Right lobe of liver (tissue), 6 donors: ENCODE measurements around the gene KCNJ16. TPM values are rescaled to one million over a fixed set of nuclear protein-coding genes. Genes with fewer than 3 reads are reported as not detected.

Source experiments
- ATAC-seq, 4 donors: fragments of 200-7000 bp; cut with Tn5 transposase; one replicate each; pipeline ENCODE4 v1.9.1; 2020; ENCODE audit warnings: mild to moderate bottlenecking in 4 of 4, moderate library complexity in 4 of 4
- DNase-seq, 3 donors: peaks; one replicate each; pipeline ENCODE4 v3.0.0-alpha.2; 2020
- H3K27ac ChIP-seq, 3 donors: fragments of 200-600 bp; one replicate each; pipeline ENCODE4 v1.8.0; 2022
- H3K27me3 ChIP-seq, 2 donors: fragments of 200-600 bp; one replicate each; pipeline ENCODE4 v1.8.0; 2022
- H3K36me3 ChIP-seq, 4 donors: fragments of 200-600 bp; sonication (generic) in 1 of 4; one replicate each; pipeline versions ENCODE4 v1.5.1 to v1.8.0; 2017 to 2022; ENCODE audit warnings: control low read depth in 1 of 4
- H3K4me1 ChIP-seq, 4 donors: fragments of 200-600 bp; sonication (generic) in 1 of 4; one replicate each; pipeline versions ENCODE4 v1.5.1 to v1.8.0; 2017 to 2022; ENCODE audit warnings: control low read depth in 1 of 4
- H3K4me3 ChIP-seq, 3 donors: fragments of 200-600 bp; one replicate each; pipeline ENCODE4 v1.8.0; 2022
- H3K9me3 ChIP-seq, 4 donors: fragments of 200-600 bp; sonication (generic) in 1 of 4; one replicate each; pipeline versions ENCODE4 v1.5.1 to v1.8.0; 2017 to 2022; ENCODE audit warnings: control low read depth in 1 of 4
- CTCF ChIP-seq, 4 donors: fragments of 200-600 bp in 3 of 4; fragments of 450-650 bp in 1 of 4; IDR thresholded peaks; one replicate each; pipeline versions ENCODE4 v1.5.1 to v1.8.0; 2016 to 2022; ENCODE audit warnings: antibody characterized with exemption in 4 of 4, mild to moderate bottlenecking in 2 of 4
- POLR2A ChIP-seq: fragments of 450-650 bp; IDR thresholded peaks from one replicate; pipeline ENCODE4 v1.6.1; 2017; ENCODE audit warnings: antibody characterized with exemption, mild to moderate bottlenecking
- WGBS: methylation state at CpG from one replicate; pipeline ENCODE4 v1.1.6; 2018; ENCODE audit warnings: low coverage, low lambda C conversion rate; ENCODE audit not compliant: insufficient coverage; ENCODE audit errors: missing lambda C conversion rate; 5-methylcytosine and 5-hydroxymethylcytosine counted together
- intact Hi-C, 2 donors: fragments of 100-400 bp; cut with DNase I; formaldehyde crosslinking; loops; one replicate each; pipeline versions ENCODE4 v1.11.2 to v1.14.1; 2022
- total RNA-seq, 6 experiments: library from RNA; depleted of rRNA in 2 of 6; stranded (reverse); fragments of >200 nt in 2 of 6; fragmentation: NEBNext Ultra II Directional in 3 of 6; extraction: Animal tissue kit (Norgen Biotek cat#: 25700) in 3 of 6; gene quantifications; one replicate each; pipeline versions ENCODE4 v1.1.0 to v1.2.4, GENCODE V29; 2016 to 2023
- donor health status: DM: no; HTN: yes; CAD: no.
- donor health status: DM: no; HTN: no; CAD: no.
- donor health status: DM: no; HTN: no; CAD: no.
- donor health status: DM: no; HTN: yes; CAD: no.
- donor health status: DM: no; HTN: yes; CAD: no.

The KCNJ16 gene
- total RNA-seq, 6 experiments from 2014 or later, result 0.07 to 2.1 (median 0.85) TPM

- DNase-seq (no peak), ATAC-seq (no peak)
- peaks cover 0 to 6% of the 10 kb centered on the region in 2 donors for H3K27me3 ChIP-seq
- no peak for TF ChIP-seq POLR2A
- no peak for TF ChIP-seq CTCF (IDR thresholded peaks at IDR 0.05)
- H3K9me3 ChIP-seq, result no peaks in the 10 kb centered on the region
- H3K4me1 ChIP-seq, result peaks cover 0 to 12% (median 0%) of the 10 kb centered on the region in 4 donors
- WGBS, result 72% methylated on average over 2 of the region's 4 CpGs
- no peaks in the 10 kb centered on the region for H3K36me3 ChIP-seq
- H3K27ac ChIP-seq, result no peak overlapping the region
- intact Hi-C loops, result no loop called here
- no peak overlapping the region for H3K4me3 ChIP-seq
These were observed 98.7 kb downstream of the KCNJ16 start for GRCh38 chr17:70173681-70174080.

GRCh38 chr17:70181376-70181775 lies 106.4 kb downstream of the KCNJ16 start:
- DNase-seq, result no peak
- no peaks in the 10 kb centered on the region for H3K27me3 ChIP-seq
- no peaks in the 10 kb centered on the region for H3K9me3 ChIP-seq
- TF ChIP-seq CTCF (IDR thresholded peaks at IDR 0.05) (no peak), POLR2A (no peak)
- H3K27ac ChIP-seq, result no peak overlapping the region
- H3K36me3 ChIP-seq, result no peaks in the 10 kb centered on the region
- 41% methylated on average over 5 of the region's 5 CpGs for WGBS
- H3K4me1 ChIP-seq, result no peaks in the 10 kb centered on the region
- ATAC-seq, result no peak
- intact Hi-C loops, result no loop called here
- H3K4me3 ChIP-seq, result no peak overlapping the region

GRCh38 chr17:70181866-70182265 lies 106.8 kb downstream of the KCNJ16 start:
- WGBS, result 68% methylated on average over 3 of the region's 3 CpGs
- no peaks in the 10 kb centered on the region for H3K36me3 ChIP-seq
- no peak for DNase-seq

GRCh38 chr17:70183508-70183907 lies 108.5 kb downstream of the KCNJ16 start:
- intact Hi-C loops, result no loop called here
- TF ChIP-seq POLR2A (no peak), CTCF (IDR thresholded peaks at IDR 0.05) (no peak)
- no peak for ATAC-seq
- H3K27me3 ChIP-seq, result no peaks in the 10 kb centered on the region
- no peak overlapping the region for H3K4me3 ChIP-seq
- H3K9me3 ChIP-seq, result no peaks in the 10 kb centered on the region
- 61% methylated on average over 4 of the region's 4 CpGs for WGBS
- no peaks in the 10 kb centered on the region for H3K4me1 ChIP-seq
- no peak overlapping the region for H3K27ac ChIP-seq
- DNase-seq, result no peak
- H3K36me3 ChIP-seq, result no peaks in the 10 kb centered on the region

More at GRCh38 chr17:70181866-70182265, 106.8 kb downstream of the KCNJ16 start:
- H3K4me1 ChIP-seq, result no peaks in the 10 kb centered on the region
- no peaks in the 10 kb centered on the region for H3K27me3 ChIP-seq
- H3K4me3 ChIP-seq, result no peak overlapping the region
- no peak for ATAC-seq
- no peaks in the 10 kb centered on the region for H3K9me3 ChIP-seq
- TF ChIP-seq CTCF (IDR thresholded peaks at IDR 0.05), result no peak
- no peak for TF ChIP-seq POLR2A
- no peak overlapping the region for H3K27ac ChIP-seq
- intact Hi-C loops, result no loop called here

- intact Hi-C loops, result no loop called here
- Histone ChIP-seq H3K36me3 (no peaks in the 10 kb centered on the region), H3K27ac (no peak overlapping the region), H3K27me3 (no peaks in the 10 kb centered on the region), H3K9me3 (no peaks in the 10 kb centered on the region), H3K4me3 (no peak overlapping the region), H3K4me1 (no peaks in the 10 kb centered on the region)
- DNase-seq (no peak), ATAC-seq (no peak)
- TF ChIP-seq POLR2A (no peak), CTCF (IDR thresholded peaks at IDR 0.05) (no peak)
These were observed 109.2 kb downstream of the KCNJ16 start for GRCh38 chr17:70184207-70184606.
